C4-2B (cell line): ENCODE measurements around the gene MEGF8.
A peak's percentile ranks its signal among the peaks of the same experiment; 100 is the strongest.

Experiments used
- H3K27ac ChIP-seq: fragments of 450-650 bp; 2 replicates; pipeline ENCODE4 v1.5.1; 2017
- ZFX ChIP-seq: fragments of 450-650 bp; IDR thresholded peaks from 2 replicates; pipeline ENCODE4 v1.6.1; 2017
- TF ChIP-seq, protein P1 (sequence below): fragments of 450-650 bp; conservative IDR thresholded peaks from 2 replicates; pipeline ENCODE4 v1.5.1; 2017; ENCODE audit warnings: mild to moderate bottlenecking

Gene MEGF8

DNA sequence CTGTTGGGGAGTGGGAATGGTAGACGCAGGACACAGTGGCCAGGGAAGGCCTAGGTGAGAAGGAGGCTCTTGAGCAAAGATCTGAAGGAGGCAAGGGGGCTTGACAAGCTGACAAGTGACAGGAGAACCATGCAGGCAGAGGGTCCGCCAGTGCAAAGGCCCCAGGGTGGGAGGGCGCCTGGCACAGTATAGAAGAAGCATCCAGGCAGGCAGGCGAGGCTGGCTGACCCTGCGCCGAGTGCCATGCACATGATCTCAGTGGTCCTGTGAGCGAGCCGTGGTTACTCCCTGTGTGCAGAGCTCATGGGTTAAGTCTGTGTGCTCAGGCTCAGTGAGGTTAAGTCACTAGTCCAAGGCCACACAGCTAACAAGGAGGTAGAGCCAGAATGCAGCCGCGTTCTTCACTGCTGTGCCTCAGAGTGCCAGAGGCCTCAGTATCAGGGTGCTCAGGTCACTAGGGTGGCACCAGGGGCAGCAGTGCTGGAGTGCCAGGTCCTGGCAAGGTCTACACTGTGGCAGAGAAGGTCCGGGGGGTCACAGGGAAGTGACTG is 49.5 kb downstream of the MEGF8 start:
- TF ChIP-seq, protein P1, sequence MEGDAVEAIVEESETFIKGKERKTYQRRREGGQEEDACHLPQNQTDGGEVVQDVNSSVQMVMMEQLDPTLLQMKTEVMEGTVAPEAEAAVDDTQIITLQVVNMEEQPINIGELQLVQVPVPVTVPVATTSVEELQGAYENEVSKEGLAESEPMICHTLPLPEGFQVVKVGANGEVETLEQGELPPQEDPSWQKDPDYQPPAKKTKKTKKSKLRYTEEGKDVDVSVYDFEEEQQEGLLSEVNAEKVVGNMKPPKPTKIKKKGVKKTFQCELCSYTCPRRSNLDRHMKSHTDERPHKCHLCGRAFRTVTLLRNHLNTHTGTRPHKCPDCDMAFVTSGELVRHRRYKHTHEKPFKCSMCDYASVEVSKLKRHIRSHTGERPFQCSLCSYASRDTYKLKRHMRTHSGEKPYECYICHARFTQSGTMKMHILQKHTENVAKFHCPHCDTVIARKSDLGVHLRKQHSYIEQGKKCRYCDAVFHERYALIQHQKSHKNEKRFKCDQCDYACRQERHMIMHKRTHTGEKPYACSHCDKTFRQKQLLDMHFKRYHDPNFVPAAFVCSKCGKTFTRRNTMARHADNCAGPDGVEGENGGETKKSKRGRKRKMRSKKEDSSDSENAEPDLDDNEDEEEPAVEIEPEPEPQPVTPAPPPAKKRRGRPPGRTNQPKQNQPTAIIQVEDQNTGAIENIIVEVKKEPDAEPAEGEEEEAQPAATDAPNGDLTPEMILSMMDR = no peak
- TF ChIP-seq ZFX = no peak

GRCh38 chr19:42375415-42376176 is 50.2 kb downstream of the MEGF8 start:
- TF ChIP-seq, protein P1 = no peak
- no peak for TF ChIP-seq ZFX
- H3K27ac ChIP-seq = no peak overlapping the region

More for the DNA sequence above, 49.5 kb downstream of the MEGF8 start:
- no peak overlapping the region for H3K27ac ChIP-seq

GRCh38 chr19:42376177-42376555 is 50.7 kb downstream of the MEGF8 start:
- no peak overlapping the region for H3K27ac ChIP-seq
- TF ChIP-seq ZFX = no peak
- TF ChIP-seq, protein P1 = no peak

DNA sequence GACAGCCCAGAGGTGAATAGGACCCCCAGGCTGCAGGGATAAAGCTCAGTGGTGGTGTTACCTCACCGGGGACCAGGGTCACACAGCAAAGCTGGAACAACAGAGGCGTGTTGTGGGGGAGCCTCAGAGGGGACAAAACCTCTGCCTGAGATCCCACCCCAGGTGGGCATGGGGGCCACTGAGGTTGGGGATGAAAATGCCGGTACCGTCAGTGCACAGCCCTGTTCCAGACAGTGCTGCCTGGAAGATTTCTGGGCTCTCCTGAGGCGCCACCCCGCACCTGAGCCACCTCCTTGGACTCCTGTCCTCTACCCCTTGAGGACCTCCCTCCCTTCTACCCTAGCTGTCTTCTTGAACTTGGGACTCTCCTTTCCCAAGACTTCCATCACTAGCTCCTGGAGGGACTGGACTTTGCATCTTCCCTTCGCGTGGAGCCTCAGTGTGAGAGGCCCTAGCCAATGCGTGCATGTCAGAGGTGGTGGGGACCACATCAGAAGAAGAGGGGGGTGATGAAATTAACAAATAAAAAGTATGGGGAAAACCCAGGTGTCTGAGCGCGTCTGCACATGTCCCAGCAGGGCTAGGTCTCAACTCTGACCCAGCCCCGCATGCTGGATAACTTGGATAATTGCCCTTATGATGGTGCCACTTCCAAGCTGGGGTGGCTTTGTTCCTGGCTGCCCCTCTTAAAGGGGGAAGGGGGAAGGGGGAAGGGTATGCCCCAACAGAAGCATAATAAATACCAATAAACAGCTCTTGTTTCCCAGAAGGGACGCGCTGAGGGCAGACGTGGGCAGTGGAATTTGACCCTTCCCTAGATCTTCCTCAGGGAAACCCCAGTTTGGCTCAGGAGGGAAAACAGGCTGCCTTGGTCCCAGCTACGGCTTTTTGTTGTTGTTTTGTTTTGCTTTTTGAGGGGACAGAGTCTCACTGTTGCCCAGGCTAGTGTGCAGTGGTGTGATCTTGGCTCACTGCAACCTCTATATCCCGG is 53.1 kb downstream of the MEGF8 start:
- H3K27ac ChIP-seq = no peak overlapping the region
- no peak for TF ChIP-seq ZFX
- TF ChIP-seq, protein P1 = no peak

DNA sequence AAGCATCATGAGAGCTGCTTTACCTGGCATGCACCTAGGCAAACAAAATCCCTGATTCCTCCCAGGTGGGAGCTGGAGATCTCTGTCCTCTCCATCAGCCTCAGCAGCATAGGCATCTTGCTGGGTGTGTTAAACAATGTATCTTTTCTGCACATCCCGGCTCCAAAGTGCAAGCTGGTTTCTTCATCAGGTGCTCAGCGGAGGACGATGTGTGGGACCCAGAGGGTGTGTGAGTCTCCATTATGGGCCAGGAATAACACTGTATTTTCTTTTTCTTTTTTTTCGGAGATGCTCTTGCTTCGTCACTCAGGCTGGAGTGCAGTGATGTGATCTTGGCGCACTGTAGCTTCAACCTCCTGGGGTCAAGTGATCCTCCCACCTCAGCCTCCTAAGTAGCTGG is 54.7 kb downstream of the MEGF8 start:
- TF ChIP-seq ZFX = no peak
- TF ChIP-seq, protein P1 = no peak

DNA sequence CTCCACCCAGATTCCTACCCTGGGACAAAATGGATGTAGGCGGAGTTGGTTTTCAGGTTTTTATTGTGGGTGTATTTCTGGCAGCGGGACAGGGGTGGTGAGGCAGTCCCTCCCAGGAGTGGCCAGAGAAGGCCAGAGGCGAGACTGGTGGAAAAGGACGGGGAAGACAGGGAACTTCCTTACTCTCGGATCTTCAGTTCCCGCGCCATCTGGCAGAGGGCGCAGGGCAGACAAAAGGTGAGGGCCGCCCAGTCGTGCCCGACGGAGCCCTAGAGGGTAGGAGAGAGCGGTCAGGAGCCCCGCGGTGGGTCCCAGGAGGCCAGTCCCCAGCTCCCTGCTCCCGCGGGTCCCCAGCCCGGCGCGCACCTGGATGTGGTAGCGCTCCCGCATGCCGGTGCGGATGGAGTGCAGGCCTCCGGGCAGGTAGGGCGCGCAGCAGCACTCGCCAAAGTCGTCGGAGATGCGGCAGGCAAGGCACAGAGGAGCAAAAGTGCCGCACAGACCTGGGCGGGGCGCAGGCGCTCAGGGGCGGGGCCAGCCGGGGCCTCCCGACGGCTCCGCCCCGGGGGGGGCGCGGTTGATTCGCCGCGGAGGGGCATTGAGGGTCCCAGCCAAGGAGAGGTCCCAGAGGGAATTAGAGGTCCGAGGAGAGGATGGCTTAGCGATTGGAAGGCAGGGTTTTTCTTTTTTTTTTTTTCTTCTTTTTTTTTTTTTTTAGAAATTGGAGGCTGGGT is 61.7 kb downstream of the MEGF8 start:
- H3K27ac ChIP-seq = peak overlapping the region; percentile 65
- no peak for TF ChIP-seq ZFX
- TF ChIP-seq, protein P1 = peak; percentile 67

More for the DNA sequence above, 54.7 kb downstream of the MEGF8 start:
- no peak overlapping the region for H3K27ac ChIP-seq
